Measurements from ENCODE around the gene ZNF670. TPM values are rescaled to one million over a fixed set of nuclear protein-coding genes. Genes with fewer than 3 reads are reported as not detected.

ZNF670 gene
- total and polyA plus RNA-seq, 2 donors (not counting 1 experiment from before 2014, with no cell fraction given): 2.3 to 3.0 TPM

- Histone ChIP-seq H3K4me2 (ENCODE audit: extremely low read depth, insufficient read depth, low read length) (no peak overlapping the region), H3K79me2 (ENCODE audit: control insufficient read depth, insufficient read depth, low read length) (peaks cover 17% of the 10 kb centered on the region), H3K27me3 (ENCODE audit: control insufficient read depth, insufficient read depth, low read length) (no peaks in the 10 kb centered on the region), H3K4me3 (replicated peaks in 1 of 4; ENCODE audit: control extremely low read depth in 1 of 4, insufficient read depth in 1 of 4, low read depth in 3 of 4, low read length in 4 of 4) (no peak overlapping the region), H3K36me3 (ENCODE audit: control insufficient read depth, insufficient read depth, low read length) (peaks cover 10% of the 10 kb centered on the region), H3K9me3 (ENCODE audit: control insufficient read depth, insufficient read depth, low read depth, low read length) (peaks cover 6% of the 10 kb centered on the region), H3K9ac (ENCODE audit: insufficient read depth, low read length) (no peak overlapping the region), H3K27ac (ENCODE audit: insufficient read depth, low read length) (no peak overlapping the region), H2AFZ (ENCODE audit: low read length) (no peak overlapping the region), H4K20me1 (ENCODE audit: control insufficient read depth, extremely low read depth, insufficient read depth, low read length) (no peaks in the 10 kb centered on the region), H3K4me1 (ENCODE audit: control insufficient read depth, extremely low read depth, insufficient read depth, low read length) (no peaks in the 10 kb centered on the region)
- TF ChIP-seq, protein P1, sequence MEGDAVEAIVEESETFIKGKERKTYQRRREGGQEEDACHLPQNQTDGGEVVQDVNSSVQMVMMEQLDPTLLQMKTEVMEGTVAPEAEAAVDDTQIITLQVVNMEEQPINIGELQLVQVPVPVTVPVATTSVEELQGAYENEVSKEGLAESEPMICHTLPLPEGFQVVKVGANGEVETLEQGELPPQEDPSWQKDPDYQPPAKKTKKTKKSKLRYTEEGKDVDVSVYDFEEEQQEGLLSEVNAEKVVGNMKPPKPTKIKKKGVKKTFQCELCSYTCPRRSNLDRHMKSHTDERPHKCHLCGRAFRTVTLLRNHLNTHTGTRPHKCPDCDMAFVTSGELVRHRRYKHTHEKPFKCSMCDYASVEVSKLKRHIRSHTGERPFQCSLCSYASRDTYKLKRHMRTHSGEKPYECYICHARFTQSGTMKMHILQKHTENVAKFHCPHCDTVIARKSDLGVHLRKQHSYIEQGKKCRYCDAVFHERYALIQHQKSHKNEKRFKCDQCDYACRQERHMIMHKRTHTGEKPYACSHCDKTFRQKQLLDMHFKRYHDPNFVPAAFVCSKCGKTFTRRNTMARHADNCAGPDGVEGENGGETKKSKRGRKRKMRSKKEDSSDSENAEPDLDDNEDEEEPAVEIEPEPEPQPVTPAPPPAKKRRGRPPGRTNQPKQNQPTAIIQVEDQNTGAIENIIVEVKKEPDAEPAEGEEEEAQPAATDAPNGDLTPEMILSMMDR (conservative IDR thresholded peaks at IDR 0.05 in 1 of 2, IDR thresholded peaks at IDR 0.05 in 1 of 2; ENCODE audit: low read depth in 1 of 2, low read length in 2 of 2): no peak
- TF ChIP-seq EZH2 (IDR thresholded peaks at IDR 0.05; ENCODE audit: low read length, missing control alignments): no peak
- no peak for DNase-seq (ENCODE audit: low read depth in 2 of 2)
Measured at GRCh38 chr1:247100676-247101279, 22.2 kb upstream of the ZNF670 start.

DNA sequence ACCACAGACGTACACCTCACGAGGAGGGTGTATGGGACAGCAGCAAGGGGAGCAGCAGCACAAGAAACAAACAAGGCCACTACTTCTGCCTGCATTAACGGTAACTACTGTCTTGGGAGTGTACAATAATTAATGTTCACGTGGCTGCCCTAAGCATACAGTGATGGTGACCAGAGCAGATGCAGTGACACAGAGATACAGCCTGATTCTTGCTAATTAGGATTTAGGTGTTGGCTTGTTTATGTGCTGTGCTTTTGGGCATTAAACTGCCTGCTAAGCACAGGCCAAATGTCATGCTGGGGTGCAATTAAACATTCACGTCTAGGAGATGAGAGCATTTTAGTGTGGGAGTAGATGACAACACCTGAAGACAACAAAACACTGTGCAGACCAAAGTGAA lies 18.3 kb upstream of the ZNF670 start:
- Histone ChIP-seq H4K20me1 (ENCODE audit: control insufficient read depth, extremely low read depth, insufficient read depth, low read length) (no peaks in the 10 kb centered on the region), H3K4me2 (ENCODE audit: extremely low read depth, insufficient read depth, low read length) (no peak overlapping the region), H2AFZ (ENCODE audit: low read length) (no peak overlapping the region), H3K36me3 (ENCODE audit: control insufficient read depth, insufficient read depth, low read length) (peaks cover 10% of the 10 kb centered on the region), H3K27me3 (ENCODE audit: control insufficient read depth, insufficient read depth, low read length) (no peaks in the 10 kb centered on the region), H3K4me1 (ENCODE audit: control insufficient read depth, extremely low read depth, insufficient read depth, low read length) (no peaks in the 10 kb centered on the region), H3K27ac (ENCODE audit: insufficient read depth, low read length) (no peak overlapping the region), H3K9ac (ENCODE audit: insufficient read depth, low read length) (no peak overlapping the region), H3K9me3 (ENCODE audit: control insufficient read depth, insufficient read depth, low read depth, low read length) (peaks cover 6% of the 10 kb centered on the region), H3K79me2 (ENCODE audit: control insufficient read depth, insufficient read depth, low read length) (peaks cover 4% of the 10 kb centered on the region), H3K4me3 (replicated peaks in 1 of 4; ENCODE audit: control extremely low read depth in 1 of 4, insufficient read depth in 1 of 4, low read depth in 3 of 4, low read length in 4 of 4) (no peak overlapping the region)
- no peak for DNase-seq (ENCODE audit: low read depth in 2 of 2)
- no peak for TF ChIP-seq EZH2 (IDR thresholded peaks at IDR 0.05; ENCODE audit: low read length, missing control alignments)
- TF ChIP-seq, protein P1 (conservative IDR thresholded peaks at IDR 0.05 in 1 of 2, IDR thresholded peaks at IDR 0.05 in 1 of 2; ENCODE audit: low read depth in 1 of 2, low read length in 2 of 2): no peak

- H3K27ac ChIP-seq (ENCODE audit: insufficient read depth, low read length): no peak overlapping the region
- H3K4me1 ChIP-seq (ENCODE audit: control insufficient read depth, extremely low read depth, insufficient read depth, low read length): no peaks in the 10 kb centered on the region
- peaks cover 6% of the 10 kb centered on the region for H3K9me3 ChIP-seq (ENCODE audit: control insufficient read depth, insufficient read depth, low read depth, low read length)
- TF ChIP-seq EZH2 (IDR thresholded peaks at IDR 0.05; ENCODE audit: low read length, missing control alignments): no peak
- TF ChIP-seq, protein P1 (conservative IDR thresholded peaks at IDR 0.05 in 1 of 2, IDR thresholded peaks at IDR 0.05 in 1 of 2; ENCODE audit: low read depth in 1 of 2, low read length in 2 of 2): no peak
- H4K20me1 ChIP-seq (ENCODE audit: control insufficient read depth, extremely low read depth, insufficient read depth, low read length): no peaks in the 10 kb centered on the region
- H2AFZ ChIP-seq (ENCODE audit: low read length): no peak overlapping the region
- DNase-seq (ENCODE audit: low read depth in 2 of 2): no peak
- no peak overlapping the region for H3K9ac ChIP-seq (ENCODE audit: insufficient read depth, low read length)
- no peak overlapping the region for H3K4me3 ChIP-seq (replicated peaks in 1 of 4; ENCODE audit: control extremely low read depth in 1 of 4, insufficient read depth in 1 of 4, low read depth in 3 of 4, low read length in 4 of 4)
- no peaks in the 10 kb centered on the region for H3K27me3 ChIP-seq (ENCODE audit: control insufficient read depth, insufficient read depth, low read length)
- no peak overlapping the region for H3K4me2 ChIP-seq (ENCODE audit: extremely low read depth, insufficient read depth, low read length)
- no peaks in the 10 kb centered on the region for H3K79me2 ChIP-seq (ENCODE audit: control insufficient read depth, insufficient read depth, low read length)
- H3K36me3 ChIP-seq (ENCODE audit: control insufficient read depth, insufficient read depth, low read length): peaks cover 10% of the 10 kb centered on the region
Measured at GRCh38 chr1:247096544-247096943, 17.9 kb upstream of the ZNF670 start.

All from fibroblast of lung (primary cell).